Stimulated activated CD8-positive, alpha-beta memory T cell treated with anti-CD3 and anti-CD28 coated beads, Interleukin-7, amount 100 ng/mL, for 48 hours (primary cell): ENCODE measurements around the gene RGS9BP.
A peak's percentile ranks its signal among the peaks of the same experiment; 100 is the strongest.
"Not testable (repeated sequence)": the region's sequence is repeated elsewhere in the genome, so short reads cannot be mapped to it uniquely, and the experiment has no call there.

Experiments used
- DNase-seq, 2 donors: peaks; one replicate each; pipeline ENCODE4 v3.0.0-alpha.2; 2020; ENCODE audit warnings: low read depth in 1 of 2; ENCODE audit errors: extremely low read depth in 1 of 2

Gene RGS9BP

DNA sequence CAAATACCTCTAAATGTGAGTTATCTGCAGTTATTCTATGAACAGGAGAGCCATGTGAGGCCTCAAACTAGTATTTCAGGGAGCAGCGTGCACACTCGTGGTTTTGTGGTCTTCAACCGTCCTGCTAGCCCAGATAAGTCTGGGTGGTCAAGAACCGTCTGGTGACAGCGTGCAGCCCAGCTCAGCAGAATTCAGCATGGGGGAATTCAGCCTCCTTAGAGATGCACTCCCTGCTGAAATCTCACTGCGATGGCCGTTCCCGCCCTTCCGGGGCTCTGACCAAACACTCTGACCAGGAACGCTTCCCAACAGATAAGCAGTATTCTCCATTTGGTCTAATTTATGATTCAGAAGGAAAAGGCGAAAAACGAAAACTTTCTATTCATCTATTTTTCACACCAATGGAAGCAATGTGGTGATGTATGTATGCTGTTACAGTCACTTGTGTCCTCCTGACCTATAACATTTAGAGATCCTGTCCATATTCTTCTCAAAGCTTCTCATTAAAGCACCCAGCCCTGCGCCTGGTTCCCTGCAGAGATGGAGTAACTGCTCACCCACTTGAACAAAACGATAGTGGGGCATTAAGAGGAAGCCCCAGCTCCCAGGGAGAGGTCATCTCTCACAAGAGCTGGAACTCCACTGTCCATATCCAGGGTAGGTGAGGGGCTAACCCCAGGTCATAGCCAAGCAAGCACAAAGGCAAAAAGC, 3.6 kb upstream of the RGS9BP start:
- no peak for DNase-seq

DNA sequence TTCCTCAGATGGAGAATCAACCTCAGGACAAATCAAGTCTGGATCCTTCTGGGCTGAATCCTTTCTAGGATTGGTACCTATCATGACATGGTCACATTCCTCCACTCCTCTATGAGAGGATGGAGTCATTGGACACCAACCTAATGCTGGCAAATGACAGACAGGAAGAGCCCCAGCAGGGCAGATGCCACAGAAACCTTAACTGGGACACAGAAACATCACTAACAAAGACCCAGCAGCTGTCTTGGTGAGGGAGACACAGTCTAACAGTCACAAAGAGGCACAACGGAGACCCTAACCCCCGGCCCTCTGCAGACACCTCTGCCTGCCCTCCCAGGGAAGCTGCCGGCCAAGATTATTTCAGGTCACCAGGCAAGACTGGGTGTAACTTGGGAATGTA, 2.8 kb upstream of the RGS9BP start:
- DNase-seq = no peak

DNA sequence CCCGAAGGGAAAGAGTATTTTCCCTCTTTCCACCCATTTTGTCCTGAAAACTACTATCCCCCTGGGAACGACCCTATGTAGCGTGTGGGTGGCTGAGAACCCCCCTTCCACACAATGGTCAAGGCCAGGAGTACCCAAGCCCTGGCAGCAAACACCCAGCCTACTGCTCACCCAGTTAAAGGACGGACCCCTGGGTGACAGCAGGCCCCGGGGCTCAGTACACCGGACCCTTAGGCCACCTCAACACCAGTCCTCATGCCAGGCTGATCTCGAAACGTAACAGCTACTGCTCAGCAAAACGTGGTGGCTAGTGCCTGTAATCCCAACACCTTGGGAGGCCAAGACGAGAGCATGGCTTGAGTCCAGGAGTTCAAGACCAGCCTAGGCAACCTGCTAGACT, 2.1 kb upstream of the RGS9BP start:
- no peak for DNase-seq

DNA sequence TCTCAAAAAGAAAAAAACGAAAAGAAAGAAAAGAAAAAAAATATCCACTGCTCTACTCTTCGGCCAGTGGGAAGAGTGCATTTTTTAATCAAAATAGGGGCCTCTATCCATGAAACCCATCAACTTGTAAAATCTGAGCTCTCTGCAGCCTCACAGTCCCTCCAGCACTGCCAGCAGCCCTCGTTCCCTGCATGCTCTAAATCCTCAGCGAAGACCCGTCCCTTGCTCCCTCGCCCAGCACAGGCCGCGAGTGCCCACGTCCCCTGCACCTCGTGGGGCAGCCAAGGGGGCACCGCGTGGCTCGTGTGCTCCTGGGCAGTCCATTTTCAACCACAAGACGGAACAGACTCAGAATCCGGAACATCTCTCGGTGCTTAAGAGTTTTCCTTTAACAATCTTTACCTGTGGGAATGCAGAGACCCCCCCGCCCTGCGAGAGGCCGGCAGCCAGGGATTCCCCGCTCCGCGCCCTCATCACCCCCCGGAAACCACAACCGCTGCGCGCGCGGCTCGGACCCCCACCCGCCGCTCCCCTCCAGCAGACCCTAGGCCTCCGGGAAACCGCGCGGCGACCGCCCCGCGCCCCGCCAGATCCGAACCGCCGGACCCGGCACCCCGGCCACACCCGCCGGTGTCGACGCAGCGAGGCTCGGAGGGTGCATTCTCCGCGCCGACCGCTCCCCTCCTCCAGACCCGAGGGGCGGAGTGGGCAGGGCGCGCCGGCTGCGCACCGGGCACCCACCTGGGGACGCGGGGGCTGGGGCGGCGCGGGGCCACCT, 1.3 kb upstream of the RGS9BP start:
- DNase-seq = no peak

DNA sequence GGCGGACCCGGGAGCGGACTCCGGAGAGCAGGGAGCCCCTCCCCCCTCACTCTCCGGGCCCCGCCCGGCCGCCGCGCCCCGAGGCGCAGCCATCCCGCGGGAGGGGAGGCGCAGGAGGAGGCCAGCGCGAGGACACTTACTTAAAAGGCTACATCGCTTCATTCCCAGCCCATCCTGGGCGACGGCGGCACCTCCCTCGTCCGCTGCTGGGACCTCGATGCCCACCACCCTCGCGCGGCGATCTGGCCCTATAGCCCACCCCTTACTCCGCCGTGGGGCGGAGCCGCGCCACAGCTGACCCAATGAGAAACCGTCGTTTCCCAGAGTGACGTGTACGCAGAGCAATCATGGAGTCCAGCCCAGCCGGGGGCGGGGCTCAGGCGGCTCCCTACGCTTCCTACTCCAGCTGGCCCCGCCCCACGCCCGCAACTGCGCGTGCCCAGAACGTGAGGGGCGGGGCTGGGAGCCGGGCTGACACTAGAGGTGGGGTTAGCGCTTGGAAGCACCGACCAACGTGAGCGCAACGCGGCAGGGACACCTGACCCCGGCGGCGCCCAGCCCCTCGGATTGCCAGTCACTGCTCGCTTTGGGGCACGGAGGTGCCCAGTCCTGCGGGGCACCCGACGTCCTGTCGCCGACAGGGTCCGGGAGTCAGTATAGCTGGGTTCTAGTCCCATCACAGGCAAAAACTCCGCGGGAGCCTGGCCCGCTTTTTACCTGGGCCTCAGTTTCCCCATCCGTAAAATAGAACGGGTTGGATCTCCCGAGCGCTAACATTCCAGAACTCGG, 523 bp upstream of the RGS9BP start, which contains the start of gene ANKRD27:
TSS of gene ANKRD27 (minus strand) at position 250 of the 789 bp plus-strand sequence. CDS start 16,165 bp downstream, outside the sequence.
- peak; percentile 95 to 96 for DNase-seq

DNA sequence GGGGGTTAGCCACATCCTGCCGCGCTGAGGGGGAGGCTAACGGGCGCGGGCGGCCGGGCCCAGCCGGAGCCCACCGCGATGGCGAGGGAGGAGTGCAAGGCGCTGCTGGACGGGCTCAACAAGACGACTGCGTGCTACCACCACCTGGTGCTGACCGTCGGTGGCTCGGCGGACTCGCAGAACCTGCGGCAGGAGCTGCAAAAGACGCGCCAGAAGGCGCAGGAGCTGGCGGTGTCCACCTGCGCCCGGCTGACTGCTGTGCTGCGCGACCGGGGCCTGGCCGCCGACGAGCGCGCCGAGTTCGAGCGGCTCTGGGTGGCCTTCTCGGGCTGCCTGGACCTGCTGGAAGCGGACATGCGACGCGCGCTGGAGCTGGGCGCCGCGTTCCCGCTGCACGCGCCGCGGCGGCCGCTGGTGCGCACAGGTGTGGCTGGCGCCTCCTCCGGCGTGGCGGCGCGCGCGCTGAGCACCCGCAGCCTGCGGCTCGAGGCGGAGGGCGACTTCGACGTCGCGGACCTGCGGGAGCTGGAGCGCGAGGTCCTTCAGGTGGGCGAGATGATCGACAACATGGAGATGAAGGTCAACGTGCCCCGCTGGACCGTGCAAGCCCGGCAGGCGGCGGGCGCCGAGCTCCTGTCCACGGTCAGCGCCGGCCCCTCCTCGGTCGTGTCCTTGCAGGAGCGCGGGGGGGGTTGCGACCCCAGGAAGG, 692 bp downstream of the RGS9BP start:
- no peak for DNase-seq

DNA sequence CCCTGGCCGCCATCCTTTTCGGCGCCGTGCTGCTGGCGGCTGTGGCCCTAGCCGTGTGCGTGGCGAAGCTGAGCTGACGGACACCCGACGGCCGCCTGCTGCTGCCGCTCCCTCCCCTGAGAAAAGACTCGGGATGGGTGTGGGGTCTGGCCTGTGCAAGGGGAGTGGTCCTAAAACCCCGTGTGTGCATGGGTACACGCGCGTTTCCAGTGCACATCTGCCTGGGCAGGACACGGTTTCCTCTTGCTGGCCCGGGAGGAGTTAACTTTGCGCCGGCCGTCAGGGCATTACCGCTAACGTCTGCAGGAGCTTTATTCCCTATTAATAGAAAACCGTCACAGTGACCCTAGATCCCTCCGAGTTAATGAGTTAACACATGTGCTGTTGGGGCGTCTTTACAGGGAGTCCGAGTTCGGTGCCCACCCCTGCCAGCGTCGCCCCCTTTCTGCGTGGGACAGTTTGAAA, 1.3 kb downstream of the RGS9BP start:
- DNase-seq = no peak

DNA sequence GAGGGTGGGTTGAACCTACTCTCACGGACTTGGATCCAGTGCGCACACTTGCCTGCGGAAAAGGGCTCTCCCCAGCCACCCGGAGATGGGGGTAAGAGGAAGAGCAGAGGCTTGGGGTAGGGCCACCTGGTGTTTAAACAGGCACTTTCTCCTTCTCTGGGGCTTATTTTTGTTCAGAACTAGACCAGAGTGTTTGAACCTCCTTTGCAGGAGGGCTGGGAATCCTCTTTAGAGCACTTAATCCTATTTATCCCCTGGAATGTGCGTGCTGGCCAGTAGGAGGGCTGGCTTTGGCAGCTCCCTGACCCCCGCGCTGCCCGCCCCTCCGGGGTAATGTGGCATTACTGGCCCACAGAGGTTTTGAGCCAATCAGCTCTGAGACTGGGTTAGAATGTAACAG, 2.0 kb downstream of the RGS9BP start:
- DNase-seq = no peak

DNA sequence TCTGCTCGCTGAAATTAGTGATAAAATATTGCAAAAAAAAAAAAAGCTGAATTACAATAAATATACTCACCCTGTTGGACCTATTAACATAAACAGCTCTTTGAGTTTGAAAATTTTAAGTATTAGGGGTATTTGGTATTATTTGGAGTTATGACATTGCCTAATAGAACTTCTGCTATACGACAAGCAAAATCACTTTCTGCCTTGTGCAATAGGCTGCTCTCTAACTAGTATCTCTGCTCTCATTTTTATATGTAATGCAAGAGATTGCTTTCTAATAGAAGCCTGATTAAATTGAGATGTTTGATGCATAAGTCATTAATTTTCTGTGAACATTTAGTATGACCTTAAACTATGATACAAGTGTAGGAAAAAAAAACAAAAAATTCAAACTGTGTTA, 5.3 kb downstream of the RGS9BP start:
- DNase-seq = no peak

DNA sequence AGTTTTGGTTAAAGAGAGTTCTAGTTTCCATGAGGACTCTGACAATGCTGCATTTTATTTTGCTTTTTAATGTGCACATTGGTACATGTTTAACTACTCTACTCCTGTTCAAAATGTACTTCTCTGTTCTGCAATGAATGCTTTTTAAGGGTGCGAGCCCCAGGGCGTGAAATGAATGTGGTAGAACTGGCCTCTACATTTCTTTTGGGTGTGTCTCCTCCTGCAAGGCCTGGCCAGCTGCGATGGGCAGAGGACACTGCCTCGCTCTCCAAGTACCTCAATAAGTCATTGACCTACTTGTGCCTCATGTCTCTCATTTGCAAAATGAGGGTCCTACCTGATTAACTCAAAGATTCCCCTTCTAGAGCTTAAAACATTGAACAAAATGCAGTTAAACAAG, 6.7 kb downstream of the RGS9BP start:
- no peak for DNase-seq

DNA sequence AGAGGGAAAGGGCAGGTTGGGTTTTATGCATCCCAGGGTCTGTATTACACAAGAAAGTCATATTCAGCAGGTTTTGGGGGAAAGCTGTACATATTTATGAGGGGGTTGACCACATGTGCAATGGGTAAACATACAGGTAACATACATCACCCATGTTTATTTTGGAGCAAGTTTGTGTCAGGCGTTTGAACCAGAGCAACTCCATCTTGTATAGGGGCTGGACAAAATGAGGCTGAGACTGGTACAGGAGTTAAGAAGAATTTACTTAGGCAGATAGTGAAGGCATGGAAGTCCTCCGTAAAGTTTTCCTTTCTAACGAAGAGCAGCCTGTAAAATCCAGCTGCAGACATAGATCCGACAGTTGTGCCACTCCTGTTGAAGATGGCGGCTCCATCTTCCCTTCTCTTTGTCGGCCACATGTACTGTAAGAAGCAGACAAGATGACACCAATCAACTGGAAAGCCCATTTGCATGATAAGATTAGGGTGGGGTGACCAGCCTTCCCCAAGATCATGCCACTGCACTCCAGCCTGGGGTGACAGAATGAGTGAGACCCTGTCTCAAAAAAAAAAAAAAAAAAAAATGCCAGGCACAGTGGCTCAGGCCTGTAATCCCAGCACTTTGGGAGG, 11.3 kb downstream of the RGS9BP start:
- DNase-seq = no peak

DNA sequence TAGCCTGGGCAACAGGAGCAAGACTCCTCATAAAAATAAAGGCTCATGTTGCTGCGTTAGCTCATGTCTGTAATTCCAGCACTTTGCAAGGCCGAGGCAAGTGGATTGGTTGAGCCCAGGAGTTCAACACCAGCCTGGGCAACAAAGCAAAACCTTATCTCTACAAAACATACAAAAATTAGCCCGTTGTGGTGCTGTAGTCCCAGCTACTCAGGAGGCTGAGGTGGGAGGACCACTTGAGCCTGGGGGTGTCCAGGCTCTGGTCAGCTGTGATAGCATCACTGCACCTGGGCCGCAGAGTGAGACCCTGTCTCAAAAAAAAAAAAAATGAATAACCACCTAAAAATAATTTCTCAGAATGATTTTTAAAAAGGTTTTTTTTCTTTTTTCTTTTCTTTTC, 12.0 kb downstream of the RGS9BP start:
- DNase-seq = no peak

DNA sequence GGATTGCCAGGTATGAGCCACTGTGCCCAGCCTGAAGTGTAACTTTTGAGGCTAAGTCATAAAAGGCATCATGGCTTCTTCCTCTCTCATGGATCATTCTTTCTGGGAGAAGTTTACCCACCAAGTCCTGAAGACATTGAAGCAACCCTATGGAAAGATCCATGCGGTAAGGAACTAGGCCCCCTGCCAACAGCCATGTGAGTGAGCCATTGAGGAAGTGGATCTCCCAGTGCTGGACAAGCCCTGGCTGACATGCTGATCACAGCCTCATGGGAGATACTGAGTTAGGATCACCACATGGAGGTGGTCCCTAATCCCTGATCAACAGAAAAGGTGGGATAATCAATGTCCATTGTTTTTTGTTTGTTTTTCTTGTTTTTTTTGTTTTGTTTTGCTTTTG, 12.7 kb downstream of the RGS9BP start:
- no peak for DNase-seq

DNA sequence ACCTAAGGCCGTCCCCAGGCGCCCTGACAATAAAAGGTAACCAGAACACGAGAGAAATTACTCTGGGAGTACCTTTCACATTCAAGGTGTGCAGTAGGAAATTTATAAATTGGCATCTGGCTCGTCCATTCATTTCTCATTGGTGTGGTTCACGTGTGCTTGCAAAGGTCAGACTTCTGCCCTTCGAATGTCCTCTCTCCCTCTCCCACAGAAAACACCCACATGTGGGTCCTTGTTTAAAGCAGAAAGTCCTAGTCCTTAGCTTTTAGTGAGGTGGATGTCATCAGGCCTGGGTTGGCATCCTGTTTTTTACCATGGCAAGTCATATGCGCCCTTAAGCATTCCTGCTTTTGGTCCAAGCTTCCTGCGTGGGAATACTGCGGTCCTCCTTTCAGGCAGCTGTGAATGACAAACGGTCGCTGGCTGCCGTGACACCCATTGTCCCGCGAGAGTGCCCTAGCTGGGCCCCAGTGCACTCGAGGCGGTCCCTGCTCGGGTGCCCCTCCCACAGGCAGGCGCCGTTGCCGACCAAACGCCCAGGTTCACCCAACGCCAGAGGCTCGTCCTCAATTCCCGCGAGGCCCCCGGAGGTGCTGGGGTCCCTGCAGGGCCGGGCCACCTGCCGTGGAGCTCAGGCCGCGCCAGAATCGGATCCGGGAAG, 15.8 kb downstream of the RGS9BP start, which contains the start of gene NUDT19:
TSS of gene NUDT19 (plus strand) at position 531 of the 661 bp plus-strand sequence. CDS start 140 bp downstream, outside the sequence.
- DNase-seq = peak; percentile 59 to 79

DNA sequence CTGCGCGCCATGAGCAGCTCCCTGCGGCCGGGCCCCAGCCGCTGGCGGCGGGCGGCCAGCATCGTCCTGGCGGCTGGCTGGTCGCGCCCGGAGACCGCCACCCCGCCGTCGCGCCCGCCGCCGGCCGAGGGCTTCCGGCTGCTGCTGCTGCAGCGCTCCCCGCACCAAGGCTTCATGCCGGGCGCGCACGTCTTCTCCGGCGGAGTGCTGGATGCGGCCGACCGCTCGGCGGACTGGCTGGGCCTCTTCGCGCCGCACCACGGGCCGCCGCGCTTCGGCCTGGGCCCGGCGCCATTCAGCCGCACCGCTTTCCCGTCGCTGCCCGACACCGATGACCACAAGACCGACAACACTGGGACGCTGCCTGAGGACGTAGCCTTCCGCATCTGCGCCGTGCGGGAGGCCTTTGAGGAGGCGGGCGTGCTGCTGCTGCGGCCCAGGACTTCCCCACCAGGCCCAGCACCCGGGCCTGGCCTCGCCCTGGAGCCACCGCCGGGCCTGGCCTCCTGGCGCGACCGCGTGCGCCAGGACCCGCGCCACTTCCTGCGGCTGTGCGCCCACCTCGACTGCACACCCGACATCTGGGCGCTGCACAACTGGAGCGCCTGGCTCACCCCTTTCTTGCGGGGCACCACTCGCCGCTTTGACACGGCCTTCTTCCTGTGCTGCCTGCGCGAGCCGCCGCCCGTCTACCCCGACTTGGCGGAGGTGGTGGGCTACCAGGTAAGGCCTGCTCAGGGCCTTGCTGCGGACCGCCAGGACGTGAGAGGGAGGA, 16.5 kb downstream of the RGS9BP start:
- DNase-seq = peak in 1 of 2 donors; percentile 33

DNA sequence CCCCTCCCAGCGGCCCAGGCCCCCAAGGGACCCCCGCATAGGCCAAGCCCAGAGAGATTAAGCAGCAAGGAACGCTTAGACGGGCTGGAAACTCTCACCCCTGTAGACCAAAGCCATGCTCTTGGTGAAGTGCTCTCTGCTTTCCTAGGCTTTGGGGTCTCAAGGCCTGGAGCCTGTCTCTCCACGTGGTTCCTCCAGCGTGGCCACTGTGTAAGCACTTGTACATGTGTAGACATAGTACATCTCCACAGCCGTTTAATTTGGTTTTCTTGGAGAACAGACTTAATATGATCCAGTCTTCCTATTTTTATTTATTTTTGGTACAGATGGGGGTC, 17.0 kb downstream of the RGS9BP start:
- DNase-seq = no peak

DNA sequence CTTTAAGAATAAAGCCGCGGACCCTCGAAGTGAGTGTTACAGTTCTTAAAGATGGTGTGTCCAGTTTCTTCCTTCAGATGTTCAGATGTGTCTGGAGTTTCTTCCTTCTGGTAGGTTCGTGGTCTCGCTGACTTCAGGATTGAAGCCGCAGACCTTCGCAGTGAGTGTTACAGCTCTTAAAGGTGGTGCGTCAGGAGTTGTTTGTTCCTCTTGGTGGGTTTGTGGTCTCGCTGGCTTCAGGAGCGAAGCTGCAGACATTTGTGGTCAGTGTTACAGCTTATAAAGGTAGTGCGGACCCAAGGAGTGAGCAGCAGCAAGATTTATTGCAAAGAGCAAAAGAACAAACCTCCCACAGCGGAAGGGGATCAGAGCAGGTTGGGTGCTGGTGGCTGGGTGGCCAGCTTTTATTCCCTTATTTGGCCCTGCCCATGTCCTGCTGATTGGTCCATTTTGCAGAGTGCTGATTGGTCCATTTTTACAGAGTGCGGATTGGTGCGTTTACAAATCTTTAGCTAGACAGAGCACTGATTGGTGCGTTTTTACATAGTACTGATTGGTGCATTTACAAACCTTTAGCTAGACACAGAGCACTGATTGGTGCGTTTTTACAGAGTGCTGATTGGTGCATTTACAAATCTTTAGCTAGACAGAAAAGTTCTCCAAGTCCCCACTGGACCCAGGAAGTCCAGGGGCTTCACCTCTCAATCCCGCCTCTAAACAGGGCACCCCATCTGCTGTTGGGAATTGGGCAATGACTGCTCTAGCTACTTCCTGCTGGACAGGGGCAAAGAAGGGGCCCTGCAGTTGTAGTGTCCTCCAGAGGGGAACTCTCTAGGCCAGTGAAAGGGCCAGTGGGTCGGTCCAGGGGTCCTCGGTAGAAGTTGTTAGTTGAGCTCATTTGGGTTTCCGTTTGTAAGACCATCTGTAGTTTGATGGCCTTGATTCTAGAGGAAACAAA, 17.8 kb downstream of the RGS9BP start:
- DNase-seq = peak; percentile 21 to 38

DNA sequence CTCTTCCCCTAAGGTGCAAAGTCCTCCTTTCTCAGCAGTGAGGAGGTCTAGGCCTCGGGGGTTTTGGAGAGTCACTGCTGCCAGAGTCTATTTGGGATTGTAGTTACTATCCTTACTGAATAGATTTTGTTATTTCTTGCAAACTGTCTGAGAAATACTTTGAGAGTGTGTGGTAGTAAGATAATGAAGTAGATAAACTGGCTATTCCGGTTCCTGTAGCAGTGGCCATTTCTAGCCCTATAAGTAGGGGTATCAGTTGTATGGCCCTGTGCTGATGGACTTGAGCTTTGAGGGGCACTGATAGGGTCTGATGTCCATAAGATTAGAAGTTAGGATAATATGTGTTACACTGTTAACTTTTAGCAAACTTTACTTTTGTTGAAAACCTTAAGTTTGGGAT, 18.7 kb downstream of the RGS9BP start:
- DNase-seq = not testable (repeated sequence)
